LHCN-M2 (cell line): ENCODE measurements around the gene BCL6B. TPM values are rescaled to one million over a fixed set of nuclear protein-coding genes. Genes with fewer than 3 reads are reported as not detected.
A peak's percentile ranks its signal among the peaks of the same experiment; 100 is the strongest.

Experiments used
- DNase-seq: peaks from one replicate; pipeline ENCODE4 v3.0.0-alpha.2; 2012; ENCODE audit warnings: low read depth
- total RNA-seq: library from RNA; depleted of rRNA; stranded (reverse); fragments of >200 nt; gene quantifications from 2 replicates; pipeline ENCODE4 v1.2.3, GENCODE V29; 2014; rRNA removed

Gene BCL6B
- total RNA-seq, 1 experiment from 2014 or later = not detected

- DNase-seq = peak; percentile 58
These were observed 36.1 kb downstream of the BCL6B start for GRCh38 chr17:7058831-7059447.

DNA sequence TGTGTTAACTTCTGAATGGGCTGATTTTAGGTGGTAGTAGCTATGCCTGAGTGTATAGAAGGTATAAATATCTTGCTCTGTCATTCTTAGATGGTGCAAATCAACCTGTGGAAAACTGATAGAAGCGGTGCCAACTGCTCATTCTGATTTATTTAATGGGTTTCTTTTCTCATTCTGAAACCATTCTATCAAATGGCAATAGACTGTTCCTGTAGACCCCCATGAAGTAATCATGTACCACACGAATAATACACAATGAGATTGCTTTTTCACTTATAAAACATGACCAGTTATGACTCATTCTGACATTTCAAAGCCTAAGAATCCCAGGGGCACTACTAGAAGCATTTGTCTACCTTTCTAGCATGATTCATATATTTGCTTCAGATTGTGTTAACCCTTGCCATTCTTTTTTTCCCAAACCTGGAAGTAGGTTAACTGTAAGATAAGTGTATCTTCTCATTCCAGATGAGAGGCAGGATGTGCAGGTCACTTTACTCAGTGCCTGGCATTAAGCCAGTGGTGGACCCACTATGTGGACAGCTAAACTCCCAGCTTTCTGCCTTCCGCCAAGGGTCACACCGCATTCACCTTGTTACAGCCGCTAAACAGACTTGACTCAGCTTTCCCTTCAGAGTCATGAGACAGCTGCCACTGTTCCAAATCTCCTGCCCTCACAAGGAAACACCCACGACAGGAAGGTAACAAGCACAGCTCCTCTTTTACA lies 37.5 kb downstream of the BCL6B start:
- DNase-seq = peak; percentile 97

DNA sequence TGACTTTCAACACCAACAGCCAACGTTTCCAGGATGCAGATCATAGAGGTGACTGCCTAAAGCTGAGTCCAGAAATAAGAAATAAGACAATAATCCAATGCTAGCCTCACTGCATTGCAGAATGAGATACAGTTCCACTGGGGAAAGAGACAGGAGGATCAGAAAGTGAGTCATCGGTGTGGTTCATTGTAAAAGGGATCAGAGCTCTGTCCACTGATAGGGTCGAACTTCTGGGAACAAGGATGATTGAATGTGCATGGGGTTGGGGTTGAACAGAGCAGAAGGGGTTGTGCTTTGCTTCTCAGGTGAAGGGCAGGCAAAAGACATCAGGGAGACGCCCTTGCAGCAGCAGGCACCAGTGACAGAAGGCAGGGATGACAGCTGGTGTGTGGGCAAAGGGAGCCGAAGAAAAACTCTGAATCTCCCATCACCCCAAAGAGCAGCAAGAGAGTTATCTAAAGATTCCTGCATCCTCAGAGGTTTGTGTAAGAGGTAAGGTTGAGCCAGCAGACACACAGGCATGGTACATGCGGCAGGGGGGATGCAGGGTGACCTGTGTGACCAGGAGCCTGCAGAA lies 40.8 kb downstream of the BCL6B start:
- peak; percentile 60 for DNase-seq

- peak; percentile 49 for DNase-seq
These were observed 41.4 kb downstream of the BCL6B start for GRCh38 chr17:7064261-7064660.

DNA sequence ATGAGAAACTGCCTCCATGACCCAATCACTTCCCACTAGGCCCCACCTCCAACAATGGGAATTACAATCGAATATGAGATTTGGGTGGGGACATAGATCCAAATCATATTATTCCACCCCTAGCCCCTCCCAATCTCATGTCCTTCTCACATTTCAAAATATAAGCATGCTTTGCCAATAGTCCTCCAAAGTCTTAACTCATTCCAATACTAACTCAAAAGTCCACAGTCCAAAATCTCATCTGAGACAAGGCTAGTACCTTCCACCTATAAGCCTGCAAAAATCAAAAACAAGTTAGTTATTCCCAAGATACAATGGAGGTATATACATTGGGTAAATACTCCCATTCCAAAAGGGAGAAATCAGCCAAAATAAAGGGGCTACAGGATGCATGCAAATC lies 44.3 kb downstream of the BCL6B start:
- DNase-seq = no peak

DNA sequence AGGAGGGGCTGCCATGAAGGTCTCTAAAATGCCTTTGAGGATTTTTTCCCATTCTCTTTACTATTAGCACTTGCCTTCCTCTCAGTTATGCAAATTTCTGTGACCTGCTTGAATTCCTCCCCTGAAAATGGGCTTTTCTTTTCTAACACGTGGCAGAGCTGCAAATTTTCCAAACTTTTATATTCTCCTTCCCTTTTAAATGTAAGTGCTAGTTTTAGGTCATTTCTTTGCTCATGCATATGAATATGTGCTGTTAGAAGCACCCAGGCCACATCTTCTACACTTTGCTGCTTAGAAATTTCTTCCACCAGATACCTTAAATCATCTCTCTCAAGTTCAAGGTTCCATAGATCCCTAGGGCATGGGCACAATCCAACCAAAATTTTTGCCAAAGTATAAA lies 45.4 kb downstream of the BCL6B start:
- no peak for DNase-seq

DNA sequence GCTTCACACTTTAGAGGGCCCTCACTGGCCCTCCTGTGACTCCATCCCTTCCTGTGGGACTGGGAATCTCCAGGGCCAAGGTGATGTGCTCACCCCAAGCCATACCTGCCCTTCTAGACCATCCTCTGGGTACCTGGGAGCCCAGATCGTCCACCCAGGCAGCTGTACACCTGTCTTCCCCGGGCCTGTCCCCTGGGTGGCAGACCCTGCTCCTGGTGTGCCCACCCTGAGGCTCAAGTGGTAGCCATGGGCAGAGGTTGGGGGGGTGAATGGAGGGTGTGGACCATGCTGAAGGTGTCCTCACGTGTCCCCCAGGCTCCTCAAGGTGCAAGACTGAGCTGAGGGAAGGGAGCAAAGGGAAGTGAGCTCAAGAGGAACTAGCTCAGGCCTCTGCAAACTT lies 47.9 kb downstream of the BCL6B start:
- DNase-seq = no peak

DNA sequence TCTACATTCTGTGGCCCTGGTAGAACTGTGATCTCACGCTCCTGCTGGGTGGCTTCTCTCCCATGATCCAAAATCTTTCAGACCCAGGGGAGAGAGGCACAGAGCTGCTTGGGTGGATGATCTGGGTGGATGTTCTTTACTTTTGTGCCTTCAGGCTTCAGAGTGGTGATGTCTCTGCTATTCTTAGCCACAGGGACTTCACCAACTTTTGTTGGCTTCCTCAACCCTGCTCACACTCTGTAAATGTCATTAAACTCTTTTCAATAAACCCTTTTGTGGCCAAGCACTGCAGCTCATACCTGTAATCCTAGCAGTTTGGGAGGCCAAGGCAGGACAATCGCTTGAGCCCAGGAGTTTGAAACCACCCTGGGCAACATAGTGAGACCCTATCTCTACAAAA lies 49.6 kb downstream of the BCL6B start:
- no peak for DNase-seq

DNA sequence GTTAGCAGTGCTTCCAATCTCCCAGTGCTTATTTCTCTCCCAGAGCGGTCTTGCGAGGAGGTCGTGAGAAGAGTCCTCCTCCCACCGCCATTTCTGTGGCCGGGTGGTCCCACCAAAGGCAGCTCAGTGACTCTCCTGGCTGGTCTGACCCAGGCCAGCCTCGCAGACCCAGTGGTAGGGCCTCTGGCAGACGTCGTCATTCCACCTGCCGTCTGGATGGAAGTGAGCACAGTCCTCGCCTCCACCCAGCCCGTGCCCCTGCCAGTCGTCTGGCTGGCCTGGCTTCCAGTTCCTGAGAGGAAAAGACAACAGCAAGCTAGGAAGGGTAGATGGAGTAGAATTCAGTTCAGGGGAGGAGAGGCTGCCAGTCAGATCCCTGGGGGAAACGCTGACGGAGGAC lies 52.1 kb downstream of the BCL6B start:
- no peak for DNase-seq

GRCh38 chr17:7077911-7078546 lies 55.2 kb downstream of the BCL6B start:
- DNase-seq = no peak

- DNase-seq = no peak
These were observed 55.9 kb downstream of the BCL6B start for GRCh38 chr17:7078711-7079110.

Other genes with a start within 250 kb of the BCL6B start
- gene FBXO39, start 246.8 kb upstream of the BCL6B start, total RNA-seq = not detected in 2 replicates
- gene TEKT1, start 191.3 kb upstream of the BCL6B start, total RNA-seq = not detected in 2 replicates
- gene ALOX12, start 27.0 kb upstream of the BCL6B start, total RNA-seq = not detected in 2 replicates
- gene RNASEK, start 10.4 kb upstream of the BCL6B start, total RNA-seq = 161 and 204 TPM in 2 replicates
- gene SLC16A13, start 13.0 kb downstream of the BCL6B start, total RNA-seq = 0.63 TPM in 1 of 2 replicates, not detected in the other
- gene SLC16A11, start 21.0 kb downstream of the BCL6B start, total RNA-seq = 0.11 TPM in 1 of 2 replicates, not detected in the other
- gene CLEC10A, start 57.2 kb downstream of the BCL6B start, total RNA-seq = not detected in 2 replicates
- gene ASGR2, start 91.8 kb downstream of the BCL6B start, total RNA-seq = not detected in 2 replicates
- gene ASGR1, start 156.3 kb downstream of the BCL6B start, total RNA-seq = 0.29 and 1.4 TPM in 2 replicates
- gene DLG4, start 196.8 kb downstream of the BCL6B start, total RNA-seq = 16.6 and 17.3 TPM in 2 replicates
- gene ACADVL, start 196.9 kb downstream of the BCL6B start, total RNA-seq = 485 and 564 TPM in 2 replicates
- gene DVL2, start 211.5 kb downstream of the BCL6B start, total RNA-seq = 64.8 and 71.4 TPM in 2 replicates
- 54.7 and 56.4 TPM in 2 replicates for gene PHF23, start 216.4 kb downstream of the BCL6B start, total RNA-seq
- gene GABARAP, start 219.4 kb downstream of the BCL6B start, total RNA-seq = 161 and 171 TPM in 2 replicates
- gene CTDNEP1, start 228.7 kb downstream of the BCL6B start, total RNA-seq = 59.1 and 65.5 TPM in 2 replicates
- gene ELP5, start 229.2 kb downstream of the BCL6B start, total RNA-seq = 52.6 and 58.2 TPM in 2 replicates
- gene CLDN7, start 239.4 kb downstream of the BCL6B start, total RNA-seq = not detected in 2 replicates